Measurements from ENCODE around the gene CDC123.

The CDC123 gene

DNA sequence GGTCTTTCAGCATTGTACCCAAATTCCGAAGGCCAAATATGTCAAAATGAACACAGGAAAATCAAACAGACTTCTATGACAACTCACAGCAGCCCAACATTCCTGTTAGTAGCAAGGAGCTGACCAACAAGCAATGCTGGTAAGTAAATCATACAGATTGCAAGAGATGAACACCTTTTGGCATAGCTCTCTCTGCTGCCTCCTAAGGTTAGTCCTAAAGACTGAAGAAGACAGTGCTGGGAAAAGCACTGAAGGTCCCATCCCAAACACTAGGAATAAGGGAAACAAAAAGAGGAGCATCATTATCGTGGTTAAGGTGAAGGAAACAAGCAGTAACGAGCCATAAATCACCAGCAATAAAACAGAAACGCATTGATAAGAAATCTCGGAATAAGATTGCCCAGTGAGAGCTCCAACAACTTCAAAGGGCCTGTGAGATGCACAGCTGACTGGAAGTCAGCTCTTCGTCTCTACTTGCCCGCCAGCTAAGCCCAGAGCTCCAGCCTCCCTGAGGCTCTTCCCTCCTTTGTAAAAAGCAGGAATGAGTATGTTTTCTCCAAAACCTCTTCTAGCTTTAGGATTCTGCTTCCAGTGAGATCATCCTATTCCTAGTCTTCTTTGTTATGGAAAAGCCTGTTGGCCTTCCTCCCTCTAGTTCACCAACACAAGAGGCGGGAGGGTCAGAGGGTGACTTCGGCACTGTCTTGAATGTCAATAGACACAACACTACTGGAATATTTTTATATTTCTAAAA lies 15.6 kb upstream of the CDC123 start:
- Mint-ChIP-seq H3K4me3 (no peak overlapping the region), H3K36me3 (ENCODE audit: low read depth) (peaks cover 51% of the 10 kb centered on the region), H3K27me3 (no peaks in the 10 kb centered on the region), H3K4me1 (peaks cover 37% of the 10 kb centered on the region), H3K9me3 (no peaks in the 10 kb centered on the region), H3K27ac (peak overlapping the region; percentile 87)
- no peak for ATAC-seq
- no peak for DNase-seq

DNA sequence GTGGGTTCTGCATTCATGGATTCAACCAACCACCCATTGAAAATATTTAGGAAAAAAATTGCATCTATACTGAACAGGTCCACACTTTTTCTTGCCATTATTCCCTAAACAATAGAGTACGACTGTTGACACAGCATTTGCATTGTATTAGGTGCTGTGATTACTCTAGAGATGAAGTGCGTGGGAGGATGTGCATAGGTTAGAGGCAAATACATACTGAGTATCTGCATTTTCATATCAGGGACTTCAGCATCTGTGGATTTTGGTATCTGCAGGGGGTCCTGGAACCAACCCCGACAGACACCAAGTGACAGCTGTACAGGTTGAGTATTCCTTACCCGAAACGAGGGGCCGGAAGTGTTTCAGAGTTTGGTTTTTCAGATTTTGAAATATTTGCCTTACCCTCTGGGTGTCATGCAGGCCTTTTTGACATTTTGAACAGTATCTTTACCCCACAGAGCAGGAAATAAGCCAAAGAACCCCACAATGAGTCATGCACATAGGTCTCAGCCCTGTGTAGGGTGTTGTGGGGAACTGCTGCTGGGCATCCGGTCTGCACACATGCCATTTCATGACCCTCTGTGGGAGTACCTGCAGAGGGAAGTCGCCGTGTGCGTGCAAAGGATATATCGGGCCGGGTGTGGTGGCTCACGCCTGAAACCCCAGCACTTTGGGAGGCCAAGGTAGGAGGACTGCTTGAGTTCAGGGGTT lies 14.8 kb upstream of the CDC123 start:
- Mint-ChIP-seq H3K4me3 (peak overlapping the region; percentile 19), H3K27me3 (no peaks in the 10 kb centered on the region), H3K27ac (peak overlapping the region; percentile 87), H3K4me1 (peaks cover 42% of the 10 kb centered on the region), H3K9me3 (no peaks in the 10 kb centered on the region), H3K36me3 (ENCODE audit: low read depth) (peaks cover 54% of the 10 kb centered on the region)
- peak; percentile 99 for ATAC-seq
- peak; percentile 71 for DNase-seq

GRCh38 chr10:12184165-12184564 lies 11.8 kb upstream of the CDC123 start:
- Mint-ChIP-seq H3K36me3 (ENCODE audit: low read depth) (peaks cover 62% of the 10 kb centered on the region), H3K27ac (no peak overlapping the region), H3K4me1 (peaks cover 52% of the 10 kb centered on the region), H3K9me3 (no peaks in the 10 kb centered on the region), H3K4me3 (no peak overlapping the region), H3K27me3 (no peaks in the 10 kb centered on the region)
- ATAC-seq (no peak), DNase-seq (no peak)

DNA sequence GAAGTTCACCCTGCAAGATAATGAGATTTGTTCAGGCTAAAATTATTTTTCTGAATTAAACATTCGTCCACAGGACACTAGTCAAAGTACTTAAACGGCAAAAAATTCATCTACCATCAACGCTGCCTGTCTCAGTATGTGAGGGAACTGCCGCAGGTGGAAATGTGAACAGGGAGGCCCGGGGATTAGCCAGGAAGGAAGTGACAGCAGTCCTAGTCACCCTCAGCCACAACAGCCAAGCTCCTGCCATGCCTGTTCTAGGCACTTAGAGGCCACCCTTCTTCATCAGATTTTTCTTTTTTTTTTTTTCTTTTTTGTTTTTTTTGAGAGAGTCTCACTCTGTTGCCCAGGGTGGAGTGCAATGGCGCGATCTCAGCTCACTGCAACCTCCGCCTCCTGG lies 9.7 kb upstream of the CDC123 start:
- Mint-ChIP-seq H3K36me3 (ENCODE audit: low read depth) (peaks cover 63% of the 10 kb centered on the region), H3K4me1 (peaks cover 42% of the 10 kb centered on the region), H3K4me3 (no peak overlapping the region), H3K9me3 (no peaks in the 10 kb centered on the region), H3K27ac (peak overlapping the region; percentile 74), H3K27me3 (no peaks in the 10 kb centered on the region)
- peak; percentile 52 for ATAC-seq
- DNase-seq, result peak; percentile 18

DNA sequence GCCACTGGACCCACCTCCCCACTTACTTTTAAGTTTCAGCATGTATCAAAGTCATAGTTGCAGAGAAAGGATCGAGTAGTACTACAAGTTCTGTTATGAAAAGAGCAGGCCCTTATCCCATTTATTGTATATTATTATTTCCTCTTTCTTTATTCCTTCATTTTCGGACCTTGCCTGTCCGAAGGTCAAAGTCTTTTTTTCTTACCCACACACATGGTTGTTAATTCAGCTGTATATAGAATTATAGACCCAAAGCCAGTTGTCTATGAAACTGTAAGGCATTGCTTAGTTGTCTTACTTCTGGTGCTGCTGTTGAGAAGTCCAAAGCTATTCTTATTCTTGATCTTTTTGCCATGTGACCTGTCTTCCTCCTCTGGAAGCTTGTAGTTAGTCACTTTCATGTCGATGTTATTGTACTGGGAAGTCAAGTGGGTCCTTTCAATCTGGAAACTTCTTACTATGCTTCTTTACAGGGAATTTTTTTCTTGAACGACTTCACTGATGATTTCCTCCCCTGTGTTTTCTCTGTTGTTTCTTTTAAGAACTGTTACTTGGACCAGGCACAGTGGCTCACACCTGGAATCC lies 8.6 kb upstream of the CDC123 start:
- Mint-ChIP-seq H3K27ac (peak overlapping the region; percentile 74), H3K4me1 (peaks cover 43% of the 10 kb centered on the region), H3K27me3 (no peaks in the 10 kb centered on the region), H3K4me3 (no peak overlapping the region), H3K9me3 (no peaks in the 10 kb centered on the region), H3K36me3 (ENCODE audit: low read depth) (peaks cover 61% of the 10 kb centered on the region)
- ATAC-seq (no peak), DNase-seq (no peak)

GRCh38 chr10:12188656-12189055 lies 7.3 kb upstream of the CDC123 start:
- H3K27ac Mint-ChIP-seq, result peak overlapping the region; percentile 40
- no peaks in the 10 kb centered on the region for H3K27me3 Mint-ChIP-seq
- H3K4me3 Mint-ChIP-seq, result no peak overlapping the region
- peaks cover 46% of the 10 kb centered on the region for H3K4me1 Mint-ChIP-seq
- no peaks in the 10 kb centered on the region for H3K9me3 Mint-ChIP-seq
- DNase-seq (no peak), ATAC-seq (no peak)
- H3K36me3 Mint-ChIP-seq (ENCODE audit: low read depth), result peaks cover 58% of the 10 kb centered on the region

- no peak for ATAC-seq
These were observed 6.6 kb upstream of the CDC123 start for GRCh38 chr10:12189426-12189825.

DNA sequence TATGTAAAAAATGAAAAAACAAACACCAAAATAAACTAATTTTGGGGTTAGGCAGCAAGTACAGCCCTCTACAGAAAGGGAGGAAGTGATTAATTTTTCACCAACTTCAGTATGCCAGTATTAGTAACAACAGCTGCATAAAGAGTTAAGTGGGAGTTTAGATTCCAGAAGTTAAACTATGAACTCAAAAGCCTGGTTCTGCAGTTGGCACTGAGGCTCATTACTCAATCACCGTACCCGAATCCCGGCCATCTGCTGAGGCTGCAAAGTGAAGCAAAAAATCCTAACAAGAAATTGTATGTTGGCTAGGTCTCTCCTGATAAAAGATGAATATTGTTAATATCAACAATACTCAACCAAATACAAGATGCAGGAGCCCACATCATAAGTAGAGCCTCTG lies 4.3 kb upstream of the CDC123 start:
- Mint-ChIP-seq H3K27me3 (no peaks in the 10 kb centered on the region), H3K36me3 (ENCODE audit: low read depth) (peaks cover 51% of the 10 kb centered on the region), H3K4me3 (no peak overlapping the region), H3K4me1 (peaks cover 59% of the 10 kb centered on the region), H3K27ac (peak overlapping the region; percentile 22), H3K9me3 (no peaks in the 10 kb centered on the region)
- no peak for ATAC-seq
- no peak for DNase-seq

More at GRCh38 chr10:12189426-12189825, 6.6 kb upstream of the CDC123 start:
- Mint-ChIP-seq H3K36me3 (ENCODE audit: low read depth) (peaks cover 60% of the 10 kb centered on the region), H3K27ac (no peak overlapping the region), H3K4me1 (peaks cover 53% of the 10 kb centered on the region), H3K4me3 (no peak overlapping the region), H3K27me3 (no peaks in the 10 kb centered on the region), H3K9me3 (no peaks in the 10 kb centered on the region)
- DNase-seq, result no peak

DNA sequence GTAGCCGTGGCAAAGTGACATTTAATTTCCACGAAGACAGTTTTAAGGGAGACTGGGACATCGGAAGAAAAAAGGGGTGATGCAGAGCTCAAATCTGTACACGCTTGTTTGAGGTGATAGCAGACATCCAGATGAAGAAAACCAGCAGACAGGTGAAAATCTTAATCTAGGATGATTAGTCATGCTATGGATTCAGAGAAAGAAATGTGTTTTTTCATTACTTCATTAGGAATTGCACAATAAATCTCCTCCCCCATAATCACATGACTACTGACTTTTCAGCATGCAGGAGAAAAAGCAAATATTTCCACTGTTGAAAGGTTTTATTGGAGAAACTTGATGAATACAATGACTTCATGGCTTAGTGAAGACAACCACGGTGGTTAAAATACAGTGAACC lies 2.8 kb upstream of the CDC123 start:
- H3K36me3 Mint-ChIP-seq (ENCODE audit: low read depth), result peaks cover 46% of the 10 kb centered on the region
- H3K9me3 Mint-ChIP-seq, result no peaks in the 10 kb centered on the region
- peaks cover 57% of the 10 kb centered on the region for H3K4me1 Mint-ChIP-seq
- H3K4me3 Mint-ChIP-seq, result no peak overlapping the region
- no peak overlapping the region for H3K27ac Mint-ChIP-seq
- H3K27me3 Mint-ChIP-seq, result no peaks in the 10 kb centered on the region
- no peak for DNase-seq
- ATAC-seq, result no peak

- H3K9me3 Mint-ChIP-seq, result no peaks in the 10 kb centered on the region
- H3K36me3 Mint-ChIP-seq (ENCODE audit: low read depth), result peaks cover 55% of the 10 kb centered on the region
- peak overlapping the region; percentile 98 for H3K4me3 Mint-ChIP-seq
- ATAC-seq (no peak), DNase-seq (peak; percentile 34)
- no peaks in the 10 kb centered on the region for H3K27me3 Mint-ChIP-seq
- H3K4me1 Mint-ChIP-seq, result peaks cover 64% of the 10 kb centered on the region
- peak overlapping the region; percentile 98 for H3K27ac Mint-ChIP-seq
These were observed 1.2 kb upstream of the CDC123 start for GRCh38 chr10:12194752-12195271.

GRCh38 chr10:12195281-12195602 lies 746 bp upstream of the CDC123 start:
- Mint-ChIP-seq H3K27ac (peak overlapping the region; percentile 98), H3K4me3 (peak overlapping the region; percentile 98), H3K27me3 (no peaks in the 10 kb centered on the region), H3K4me1 (peaks cover 64% of the 10 kb centered on the region), H3K9me3 (no peaks in the 10 kb centered on the region), H3K36me3 (ENCODE audit: low read depth) (peaks cover 52% of the 10 kb centered on the region)
- no peak for DNase-seq
- ATAC-seq, result peak; percentile 1

DNA sequence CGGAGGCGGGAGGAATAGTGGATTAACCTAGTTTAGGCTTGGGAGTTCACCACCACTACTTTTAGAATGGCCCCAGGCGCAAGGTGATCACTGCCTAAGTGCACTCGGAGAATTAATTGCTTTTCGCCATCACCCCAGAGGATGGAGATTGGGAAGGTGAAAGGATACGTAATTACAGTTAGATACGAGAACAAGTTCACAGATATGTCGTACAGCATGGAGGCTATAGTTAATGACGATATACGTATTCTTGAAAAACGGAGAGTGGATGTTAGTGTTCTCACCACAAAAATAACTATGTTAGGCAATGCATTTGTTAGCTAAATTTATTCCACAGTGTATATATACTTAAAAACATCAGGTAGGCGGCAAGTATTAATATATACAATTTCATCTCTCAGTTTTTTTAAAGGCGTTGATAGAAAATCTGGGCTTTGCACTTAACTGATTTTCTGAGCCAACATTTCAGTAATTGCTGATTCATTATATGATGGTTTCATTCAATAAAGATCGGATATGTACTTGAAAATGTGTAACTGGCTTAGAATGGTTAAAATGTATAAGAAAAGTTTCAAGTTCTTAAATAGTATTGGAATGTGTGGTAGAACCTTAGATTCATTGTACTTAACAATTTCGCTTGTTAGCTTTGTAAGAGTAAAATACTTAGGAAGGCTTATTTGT lies 683 bp downstream of the CDC123 start:
- Mint-ChIP-seq H3K4me1 (peaks cover 66% of the 10 kb centered on the region), H3K9me3 (no peaks in the 10 kb centered on the region), H3K4me3 (peak overlapping the region; percentile 98), H3K27me3 (no peaks in the 10 kb centered on the region), H3K27ac (peak overlapping the region; percentile 98), H3K36me3 (ENCODE audit: low read depth) (peaks cover 56% of the 10 kb centered on the region)
- ATAC-seq, result no peak
- DNase-seq, result no peak

DNA sequence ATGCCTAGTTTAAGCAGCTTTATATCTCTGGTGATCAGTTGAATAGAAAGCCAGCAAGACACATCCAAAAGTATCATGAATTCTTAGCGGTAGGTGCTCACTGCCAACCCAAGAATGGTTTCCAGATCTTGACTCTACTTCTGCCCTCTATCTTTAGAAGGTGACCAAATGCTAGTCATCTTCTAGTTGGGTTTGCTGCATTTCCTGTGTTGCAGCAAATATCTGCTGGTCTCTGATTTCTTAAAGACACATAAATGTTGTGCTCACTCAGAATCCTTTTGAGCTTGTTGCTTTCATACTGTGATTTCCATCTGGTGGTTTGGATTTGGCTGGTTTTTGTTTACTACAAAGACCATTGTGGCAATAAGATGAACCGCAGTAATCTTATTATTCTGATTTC lies 2.2 kb downstream of the CDC123 start:
- DNase-seq (no peak), ATAC-seq (no peak)
- Mint-ChIP-seq H3K27me3 (no peaks in the 10 kb centered on the region), H3K9me3 (no peaks in the 10 kb centered on the region), H3K27ac (no peak overlapping the region), H3K4me1 (peaks cover 69% of the 10 kb centered on the region), H3K36me3 (ENCODE audit: low read depth) (peaks cover 58% of the 10 kb centered on the region), H3K4me3 (peak overlapping the region; percentile 98)

- Mint-ChIP-seq H3K4me3 (no peak overlapping the region), H3K4me1 (peaks cover 62% of the 10 kb centered on the region), H3K36me3 (ENCODE audit: low read depth) (peaks cover 67% of the 10 kb centered on the region), H3K27me3 (no peaks in the 10 kb centered on the region), H3K9me3 (no peaks in the 10 kb centered on the region), H3K27ac (peak overlapping the region; percentile 63)
- DNase-seq (no peak), ATAC-seq (no peak)
These were observed 4.9 kb downstream of the CDC123 start for GRCh38 chr10:12200850-12201249.
